GM12873 (cell line): ENCODE data around the gene MTA1.

Source experiments
- TF ChIP-seq, protein P1 (sequence below): IDR thresholded peaks from 2 replicates; pipeline ENCODE4 v1.5.1; 2012; ENCODE audit warnings: low read depth, mild to moderate bottlenecking, moderate library complexity, low read length, control low read depth; ENCODE audit not compliant: insufficient read depth; ENCODE audit errors: missing control alignments

MTA1 gene

DNA sequence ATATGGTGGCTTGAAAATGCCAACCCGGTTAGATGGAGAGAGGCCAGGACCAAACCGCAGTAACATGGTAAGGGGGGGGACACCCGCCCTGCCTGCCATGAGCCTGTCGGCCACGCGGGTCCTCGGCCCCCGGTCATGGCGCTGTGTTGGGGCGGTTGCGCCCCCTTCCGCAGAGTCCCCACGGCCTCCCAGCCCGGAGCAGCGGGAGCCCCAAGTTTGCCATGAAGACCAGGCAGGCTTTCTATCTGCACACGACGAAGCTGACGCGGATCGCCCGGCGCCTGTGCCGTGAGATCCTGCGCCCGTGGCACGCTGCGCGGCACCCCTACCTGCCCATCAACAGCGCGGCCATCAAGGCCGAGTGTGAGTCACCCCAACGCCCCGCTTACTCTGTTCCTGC lies 44.9 kb downstream of the MTA1 start:
- TF ChIP-seq, protein P1, sequence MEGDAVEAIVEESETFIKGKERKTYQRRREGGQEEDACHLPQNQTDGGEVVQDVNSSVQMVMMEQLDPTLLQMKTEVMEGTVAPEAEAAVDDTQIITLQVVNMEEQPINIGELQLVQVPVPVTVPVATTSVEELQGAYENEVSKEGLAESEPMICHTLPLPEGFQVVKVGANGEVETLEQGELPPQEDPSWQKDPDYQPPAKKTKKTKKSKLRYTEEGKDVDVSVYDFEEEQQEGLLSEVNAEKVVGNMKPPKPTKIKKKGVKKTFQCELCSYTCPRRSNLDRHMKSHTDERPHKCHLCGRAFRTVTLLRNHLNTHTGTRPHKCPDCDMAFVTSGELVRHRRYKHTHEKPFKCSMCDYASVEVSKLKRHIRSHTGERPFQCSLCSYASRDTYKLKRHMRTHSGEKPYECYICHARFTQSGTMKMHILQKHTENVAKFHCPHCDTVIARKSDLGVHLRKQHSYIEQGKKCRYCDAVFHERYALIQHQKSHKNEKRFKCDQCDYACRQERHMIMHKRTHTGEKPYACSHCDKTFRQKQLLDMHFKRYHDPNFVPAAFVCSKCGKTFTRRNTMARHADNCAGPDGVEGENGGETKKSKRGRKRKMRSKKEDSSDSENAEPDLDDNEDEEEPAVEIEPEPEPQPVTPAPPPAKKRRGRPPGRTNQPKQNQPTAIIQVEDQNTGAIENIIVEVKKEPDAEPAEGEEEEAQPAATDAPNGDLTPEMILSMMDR = no peak

DNA sequence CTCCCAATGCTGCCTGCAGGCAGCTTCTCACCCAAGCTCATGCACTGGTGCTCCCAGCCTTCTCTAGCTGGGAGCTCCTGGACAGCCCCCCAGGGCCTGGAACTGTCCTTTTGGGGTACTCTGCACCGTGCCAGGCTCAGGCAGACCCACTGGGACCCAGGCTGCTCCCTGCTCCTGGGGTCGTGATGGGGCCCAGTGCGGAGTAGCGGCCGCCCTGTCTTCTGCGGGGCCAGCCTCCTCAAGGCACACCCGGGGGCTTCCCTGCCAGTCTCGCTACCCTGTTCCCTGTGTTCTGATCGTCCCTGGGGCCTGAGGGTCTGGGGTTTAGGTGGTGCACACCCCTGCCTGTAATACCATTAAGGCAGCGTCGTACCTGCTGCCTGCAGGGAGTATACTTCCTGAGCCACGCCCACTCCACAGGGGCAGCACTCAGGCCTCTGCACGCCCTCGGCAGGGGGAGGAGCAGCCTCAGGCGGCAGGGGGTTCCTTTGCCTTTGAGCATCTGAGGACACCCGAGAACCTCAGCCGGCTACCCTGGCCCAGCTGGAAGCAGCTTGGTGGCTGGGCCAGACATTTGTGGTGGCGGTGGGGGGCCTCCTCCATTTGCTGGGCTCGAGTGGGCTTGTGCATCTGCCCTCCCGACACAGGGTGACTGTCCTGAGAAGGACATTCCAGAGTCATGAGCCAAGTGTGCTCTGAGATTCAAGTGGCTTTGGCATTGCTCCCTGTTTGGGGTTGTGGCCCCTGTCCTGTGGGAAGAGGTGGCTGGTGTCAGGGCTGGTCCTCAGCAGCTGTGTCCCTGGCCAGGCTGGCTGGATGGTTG lies 45.8 kb downstream of the MTA1 start:
- TF ChIP-seq, protein P1 = no peak

DNA sequence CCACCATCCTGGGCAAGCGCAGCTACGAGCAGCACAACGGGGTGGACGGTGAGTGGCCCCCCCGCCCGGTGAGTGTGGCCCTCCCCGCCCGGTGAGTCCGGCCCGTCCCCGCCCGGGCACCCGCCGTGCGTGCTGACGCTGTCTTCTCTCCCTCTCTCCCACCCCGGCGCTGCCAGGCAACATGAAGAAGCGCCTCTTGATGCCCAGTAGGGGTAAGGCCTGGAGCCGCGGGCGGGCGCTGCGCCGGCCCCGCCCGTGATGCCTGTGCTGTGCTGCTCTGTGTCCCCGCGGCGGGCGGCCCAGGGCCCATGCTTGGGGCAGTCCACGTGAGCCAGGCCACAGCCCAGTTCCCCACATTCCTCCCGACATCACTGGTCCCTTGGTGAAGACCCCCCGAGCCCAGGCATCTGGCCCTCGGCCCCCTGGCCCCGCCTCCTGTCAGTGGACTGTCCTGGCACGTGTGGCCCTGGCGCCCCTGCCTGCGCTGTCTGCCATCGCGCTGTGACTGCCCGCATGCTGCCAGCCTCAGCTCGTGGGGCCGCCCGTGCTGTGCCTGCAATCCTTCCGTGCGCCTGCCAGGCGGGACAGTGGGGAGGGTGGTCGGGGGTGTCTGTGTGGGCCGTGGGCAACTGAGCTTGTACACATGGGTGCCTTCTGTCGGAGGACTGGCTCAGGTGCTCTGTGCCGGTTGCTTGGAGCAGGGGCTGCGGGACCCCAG lies 47.1 kb downstream of the MTA1 start:
- TF ChIP-seq, protein P1 = no peak

DNA sequence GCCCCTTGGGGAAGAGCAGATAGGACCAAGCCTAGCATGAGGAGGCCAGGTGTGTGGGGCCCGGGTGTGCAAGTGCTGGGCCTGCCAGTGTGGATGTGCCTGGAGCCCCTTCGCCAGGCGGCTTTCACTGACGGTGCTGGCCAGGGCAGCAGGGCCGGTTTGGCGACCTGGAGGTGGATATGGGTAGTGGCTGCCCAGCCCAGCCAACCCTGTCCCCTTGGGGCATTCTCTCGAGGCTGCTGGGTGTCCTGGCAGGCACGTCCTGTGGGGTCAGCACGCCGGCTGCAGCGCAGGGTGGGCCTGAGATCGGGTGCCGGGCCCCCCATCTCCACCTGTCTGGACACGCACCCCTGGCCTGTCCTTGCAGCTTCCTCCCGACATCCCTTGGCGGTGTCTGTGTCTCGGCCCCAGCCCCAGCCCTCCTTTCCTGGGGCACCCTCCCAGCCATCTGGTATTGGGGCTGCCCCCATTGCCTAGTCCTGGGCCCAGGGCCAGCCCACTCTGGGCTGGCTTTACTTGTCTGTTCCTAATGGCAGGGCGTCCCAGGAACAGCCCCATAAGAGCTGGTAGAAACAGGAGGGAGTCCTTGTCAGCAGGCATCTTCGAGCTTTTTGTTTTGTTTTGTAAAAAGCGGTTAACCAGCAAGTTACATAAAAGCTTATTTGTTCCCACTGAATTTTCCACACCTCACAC lies 47.8 kb downstream of the MTA1 start:
- TF ChIP-seq, protein P1 = no peak

DNA sequence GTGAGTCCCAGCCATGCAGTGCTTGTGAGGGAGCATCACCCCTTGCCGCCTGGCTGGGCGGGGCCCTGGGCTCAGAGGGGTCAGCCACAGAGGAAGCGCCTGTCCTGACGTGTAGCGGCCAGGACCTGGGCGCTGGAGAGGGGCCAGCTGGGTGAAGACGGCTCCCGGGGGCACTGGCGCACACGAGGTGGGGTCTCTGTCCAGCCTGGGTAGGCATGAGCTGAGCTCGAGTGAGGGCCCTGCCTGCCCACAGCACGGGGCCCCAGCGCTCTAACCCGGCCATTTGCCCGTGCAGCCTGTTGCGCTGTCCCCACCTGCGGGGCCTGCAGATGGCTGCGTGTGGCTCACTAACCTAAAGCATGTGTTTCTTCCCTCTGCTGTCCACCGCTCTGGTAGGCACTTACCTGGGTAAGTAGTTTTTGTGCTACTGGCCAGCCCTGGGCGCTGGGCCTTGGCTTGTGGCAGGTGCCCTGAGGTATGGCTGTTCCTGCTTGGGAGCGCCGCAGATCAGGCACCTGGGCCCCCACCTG lies 48.4 kb downstream of the MTA1 start:
- TF ChIP-seq, protein P1 = no peak

DNA sequence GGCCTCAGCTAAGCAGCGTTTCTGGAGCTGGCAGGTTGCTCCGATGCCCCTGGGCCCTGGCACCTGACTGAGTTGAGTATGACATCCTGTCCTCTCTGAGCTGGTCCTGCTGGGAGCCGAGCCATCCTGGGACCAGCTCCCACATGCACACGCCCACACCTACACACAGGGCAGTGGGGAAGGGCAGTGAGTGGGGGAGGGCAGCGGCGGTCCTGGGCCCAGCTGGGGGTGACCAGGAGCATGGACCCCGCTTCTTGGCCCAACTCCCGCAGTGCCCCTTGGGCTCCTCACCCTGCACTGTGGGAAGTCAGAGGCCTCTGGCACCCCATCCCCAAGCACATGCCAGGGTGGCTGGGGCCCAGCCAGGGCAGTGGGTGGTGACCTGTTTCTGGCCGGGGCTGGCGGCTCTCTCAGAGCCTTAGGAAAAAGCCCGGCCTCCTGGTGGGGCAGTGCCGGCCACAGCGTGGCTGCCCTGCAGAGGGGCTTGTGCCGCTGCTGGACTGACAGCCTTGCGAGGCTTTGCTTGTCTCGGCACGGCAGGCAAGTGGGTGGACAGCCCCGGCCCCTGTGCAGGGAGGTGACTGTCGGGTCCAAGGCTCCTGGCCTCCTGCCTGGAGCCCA lies 49.1 kb downstream of the MTA1 start:
- TF ChIP-seq, protein P1 = no peak
